WTC11 (cell line): ENCODE results near the gene TBPL2.

Experiments
- ATF3 ChIP-seq: sonication (generic); formaldehyde crosslinking; conservative IDR thresholded peaks from 2 replicates; pipeline ENCODE4 v1.8.1; 2022; ENCODE audit warnings: mild to moderate bottlenecking, missing genetic modification reagents
- ESRRA ChIP-seq: sonication (generic); formaldehyde crosslinking; IDR thresholded peaks from 2 replicates; pipeline ENCODE4 v1.8.1; 2022; ENCODE audit warnings: mild to moderate bottlenecking, missing genetic modification reagents, borderline replicate concordance
- KAT7 ChIP-seq: sonication (generic); formaldehyde crosslinking; IDR thresholded peaks from 2 replicates; pipeline ENCODE4 v1.8.1; 2023; ENCODE audit warnings: missing genetic modification reagents, mild to moderate bottlenecking, borderline replicate concordance
- MAX ChIP-seq: sonication (generic); formaldehyde crosslinking; IDR thresholded peaks from 2 replicates; pipeline ENCODE4 v1.8.0; 2022; ENCODE audit warnings: mild to moderate bottlenecking, missing genetic modification reagents
- MLX ChIP-seq: sonication (generic); formaldehyde crosslinking; IDR thresholded peaks from 2 replicates; pipeline ENCODE4 v1.8.1; 2023; ENCODE audit warnings: mild to moderate bottlenecking, missing genetic modification reagents, moderate library complexity
- NFYB ChIP-seq: sonication (generic); formaldehyde crosslinking; conservative IDR thresholded peaks from 2 replicates; pipeline ENCODE4 v1.8.0; 2022; ENCODE audit warnings: low read depth, missing genetic modification reagents
- USF2 ChIP-seq: sonication (generic); formaldehyde crosslinking; IDR thresholded peaks from 2 replicates; pipeline ENCODE4 v1.8.1; 2023; ENCODE audit warnings: mild to moderate bottlenecking, missing genetic modification reagents, moderate library complexity
- ZBTB21 ChIP-seq: sonication (generic); formaldehyde crosslinking; IDR thresholded peaks from 2 replicates; pipeline ENCODE4 v1.8.1; 2023; ENCODE audit warnings: mild to moderate bottlenecking, missing genetic modification reagents, borderline replicate concordance
- ZBTB43 ChIP-seq: sonication (generic); formaldehyde crosslinking; IDR thresholded peaks from 2 replicates; pipeline ENCODE4 v1.8.1; 2023; ENCODE audit warnings: mild to moderate bottlenecking, missing genetic modification reagents
- ZNF512 ChIP-seq: sonication (generic); formaldehyde crosslinking; IDR thresholded peaks from 2 replicates; pipeline ENCODE4 v1.8.1; 2022; ENCODE audit warnings: missing genetic modification reagents, borderline replicate concordance
- TF ChIP-seq, protein P1 (sequence below): fragments of 200-600 bp; IDR thresholded peaks from 2 replicates; pipeline ENCODE4 v1.8.0; 2022; ENCODE audit warnings: antibody characterized with exemption
- TF ChIP-seq, protein P2 (sequence below): sonication (generic); formaldehyde crosslinking; IDR thresholded peaks from 2 replicates; pipeline ENCODE4 v1.8.1; 2023; ENCODE audit warnings: mild to moderate bottlenecking, missing genetic modification reagents, borderline replicate concordance
- TF ChIP-seq, protein P3 (sequence below): sonication (generic); formaldehyde crosslinking; IDR thresholded peaks from 2 replicates; pipeline ENCODE4 v1.8.0; 2023; ENCODE audit warnings: missing genetic modification reagents

DNA sequence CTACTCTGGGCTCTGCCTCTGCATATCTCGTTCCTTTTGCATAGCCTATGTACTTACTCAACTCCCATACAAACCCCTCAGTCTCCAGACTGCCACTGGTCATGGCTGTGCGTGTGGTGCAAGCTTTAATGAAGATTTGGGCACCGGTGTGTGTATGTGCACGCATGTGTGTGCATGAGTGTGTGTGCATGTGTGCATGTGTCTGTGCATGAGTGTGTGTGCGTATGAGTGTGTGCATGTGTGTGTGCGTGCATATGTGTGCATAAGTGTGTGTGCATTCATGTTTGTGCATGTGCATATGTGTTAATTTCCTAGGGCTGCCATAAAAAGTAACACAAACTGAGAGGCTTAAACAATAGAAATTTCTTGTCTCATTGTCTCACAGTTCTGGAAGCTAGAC, 17.1 kb upstream of the TBPL2 start:
- TF ChIP-seq MAX, result no peak
- TF ChIP-seq, protein P1, sequence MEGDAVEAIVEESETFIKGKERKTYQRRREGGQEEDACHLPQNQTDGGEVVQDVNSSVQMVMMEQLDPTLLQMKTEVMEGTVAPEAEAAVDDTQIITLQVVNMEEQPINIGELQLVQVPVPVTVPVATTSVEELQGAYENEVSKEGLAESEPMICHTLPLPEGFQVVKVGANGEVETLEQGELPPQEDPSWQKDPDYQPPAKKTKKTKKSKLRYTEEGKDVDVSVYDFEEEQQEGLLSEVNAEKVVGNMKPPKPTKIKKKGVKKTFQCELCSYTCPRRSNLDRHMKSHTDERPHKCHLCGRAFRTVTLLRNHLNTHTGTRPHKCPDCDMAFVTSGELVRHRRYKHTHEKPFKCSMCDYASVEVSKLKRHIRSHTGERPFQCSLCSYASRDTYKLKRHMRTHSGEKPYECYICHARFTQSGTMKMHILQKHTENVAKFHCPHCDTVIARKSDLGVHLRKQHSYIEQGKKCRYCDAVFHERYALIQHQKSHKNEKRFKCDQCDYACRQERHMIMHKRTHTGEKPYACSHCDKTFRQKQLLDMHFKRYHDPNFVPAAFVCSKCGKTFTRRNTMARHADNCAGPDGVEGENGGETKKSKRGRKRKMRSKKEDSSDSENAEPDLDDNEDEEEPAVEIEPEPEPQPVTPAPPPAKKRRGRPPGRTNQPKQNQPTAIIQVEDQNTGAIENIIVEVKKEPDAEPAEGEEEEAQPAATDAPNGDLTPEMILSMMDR, result no peak
- no peak for TF ChIP-seq USF2 (CRISPR knock-in tag)
- TF ChIP-seq ZBTB21 (CRISPR knock-in tag), result no peak
- TF ChIP-seq, protein P2, sequence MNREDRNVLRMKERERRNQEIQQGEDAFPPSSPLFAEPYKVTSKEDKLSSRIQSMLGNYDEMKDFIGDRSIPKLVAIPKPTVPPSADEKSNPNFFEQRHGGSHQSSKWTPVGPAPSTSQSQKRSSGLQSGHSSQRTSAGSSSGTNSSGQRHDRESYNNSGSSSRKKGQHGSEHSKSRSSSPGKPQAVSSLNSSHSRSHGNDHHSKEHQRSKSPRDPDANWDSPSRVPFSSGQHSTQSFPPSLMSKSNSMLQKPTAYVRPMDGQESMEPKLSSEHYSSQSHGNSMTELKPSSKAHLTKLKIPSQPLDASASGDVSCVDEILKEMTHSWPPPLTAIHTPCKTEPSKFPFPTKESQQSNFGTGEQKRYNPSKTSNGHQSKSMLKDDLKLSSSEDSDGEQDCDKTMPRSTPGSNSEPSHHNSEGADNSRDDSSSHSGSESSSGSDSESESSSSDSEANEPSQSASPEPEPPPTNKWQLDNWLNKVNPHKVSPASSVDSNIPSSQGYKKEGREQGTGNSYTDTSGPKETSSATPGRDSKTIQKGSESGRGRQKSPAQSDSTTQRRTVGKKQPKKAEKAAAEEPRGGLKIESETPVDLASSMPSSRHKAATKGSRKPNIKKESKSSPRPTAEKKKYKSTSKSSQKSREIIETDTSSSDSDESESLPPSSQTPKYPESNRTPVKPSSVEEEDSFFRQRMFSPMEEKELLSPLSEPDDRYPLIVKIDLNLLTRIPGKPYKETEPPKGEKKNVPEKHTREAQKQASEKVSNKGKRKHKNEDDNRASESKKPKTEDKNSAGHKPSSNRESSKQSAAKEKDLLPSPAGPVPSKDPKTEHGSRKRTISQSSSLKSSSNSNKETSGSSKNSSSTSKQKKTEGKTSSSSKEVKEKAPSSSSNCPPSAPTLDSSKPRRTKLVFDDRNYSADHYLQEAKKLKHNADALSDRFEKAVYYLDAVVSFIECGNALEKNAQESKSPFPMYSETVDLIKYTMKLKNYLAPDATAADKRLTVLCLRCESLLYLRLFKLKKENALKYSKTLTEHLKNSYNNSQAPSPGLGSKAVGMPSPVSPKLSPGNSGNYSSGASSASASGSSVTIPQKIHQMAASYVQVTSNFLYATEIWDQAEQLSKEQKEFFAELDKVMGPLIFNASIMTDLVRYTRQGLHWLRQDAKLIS (CRISPR knock-in tag), result no peak
- TF ChIP-seq ESRRA (CRISPR knock-in tag), result no peak
- TF ChIP-seq NFYB (CRISPR knock-in tag), result no peak
- TF ChIP-seq, protein P3, sequence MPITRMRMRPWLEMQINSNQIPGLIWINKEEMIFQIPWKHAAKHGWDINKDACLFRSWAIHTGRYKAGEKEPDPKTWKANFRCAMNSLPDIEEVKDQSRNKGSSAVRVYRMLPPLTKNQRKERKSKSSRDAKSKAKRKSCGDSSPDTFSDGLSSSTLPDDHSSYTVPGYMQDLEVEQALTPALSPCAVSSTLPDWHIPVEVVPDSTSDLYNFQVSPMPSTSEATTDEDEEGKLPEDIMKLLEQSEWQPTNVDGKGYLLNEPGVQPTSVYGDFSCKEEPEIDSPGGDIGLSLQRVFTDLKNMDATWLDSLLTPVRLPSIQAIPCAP (CRISPR knock-in tag), result no peak
- TF ChIP-seq KAT7 (CRISPR knock-in tag), result no peak
- TF ChIP-seq ZNF512 (CRISPR knock-in tag), result no peak
- no peak for TF ChIP-seq MLX (CRISPR knock-in tag)
- TF ChIP-seq ZBTB43 (CRISPR knock-in tag), result no peak
- no peak for TF ChIP-seq ATF3 (CRISPR knock-in tag)
